GM12892 (cell line): ENCODE data around the gene TAS2R13.

Experiments used
- POLR2A ChIP-seq: IDR thresholded peaks from 2 replicates; pipeline ENCODE4 v1.6.1; 2011; ENCODE audit warnings: low read depth, low read length, control low read depth
- POLR2AphosphoS5 ChIP-seq: IDR thresholded peaks from 2 replicates; pipeline ENCODE4 v1.6.1; 2011; ENCODE audit warnings: low read depth, low read length, control low read depth
- TAF1 ChIP-seq: IDR thresholded peaks from 2 replicates; pipeline ENCODE4 v1.6.1; 2011; ENCODE audit warnings: low read depth, mild to moderate bottlenecking, control low read depth, low read length, borderline replicate concordance

DNA sequence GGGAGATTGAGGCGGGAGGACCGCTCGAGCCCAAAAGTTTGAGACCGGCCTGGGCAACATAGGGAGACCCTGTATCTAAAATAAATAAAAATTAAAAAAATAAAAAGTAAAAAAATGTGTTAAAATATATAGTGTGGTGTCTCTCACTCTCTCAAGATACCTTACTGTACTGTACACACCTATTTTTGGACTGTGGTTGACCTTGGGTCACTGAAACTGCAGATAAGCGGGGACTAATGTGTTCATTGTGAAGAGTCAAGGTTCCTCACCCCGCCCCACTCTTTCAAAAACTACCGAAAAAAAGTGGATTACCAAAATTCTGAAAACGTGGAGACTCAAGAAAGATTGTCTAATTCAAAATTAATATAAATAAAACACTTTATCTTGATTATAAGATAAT lies 1.0 kb upstream of the TAS2R13 start:
- TF ChIP-seq TAF1 (no peak), POLR2A (no peak), POLR2AphosphoS5 (no peak)
